Astrocyte (in vitro differentiated cells and primary cell): ENCODE data around the gene DKKL1. TPM values are rescaled to one million over a fixed set of nuclear protein-coding genes. Genes with fewer than 3 reads are reported as not detected.

Experiments
- DNase-seq: peaks from one replicate; pipeline ENCODE4 v3.0.0-alpha.2; 2010; ENCODE audit warnings: low read depth
- FAIRE-seq: peaks from 2 replicates; lab custom pipeline; 2011; peaks lifted over from hg19 to GRCh38; lab: Jason Lieb, UNC
- H2AFZ ChIP-seq: 2 replicates; pipeline ENCODE4 v1.6.0; 2012; ENCODE audit warnings: low read depth, low read length, inconsistent platforms
- H3K27ac ChIP-seq: 2 replicates; pipeline ENCODE4 v1.5.1; 2011; ENCODE audit warnings: low read depth, low read length, inconsistent platforms
- H3K27me3 ChIP-seq: 2 replicates; pipeline ENCODE4 v1.6.0; 2011; ENCODE audit warnings: low read length, inconsistent platforms; ENCODE audit not compliant: insufficient read depth
- H3K36me3 ChIP-seq: 2 replicates; pipeline ENCODE4 v1.5.1; 2011; ENCODE audit warnings: low read length, inconsistent platforms; ENCODE audit not compliant: insufficient read depth
- H3K4me1 ChIP-seq: 2 replicates; pipeline ENCODE4 v1.5.1; 2011; ENCODE audit warnings: low read length, inconsistent platforms; ENCODE audit not compliant: insufficient read depth
- H3K4me2 ChIP-seq: 2 replicates; pipeline ENCODE4 v1.6.0; 2012; ENCODE audit warnings: low read length, inconsistent platforms
- H3K4me3 ChIP-seq: 2 replicates; pipeline ENCODE4 v1.5.1; 2011; ENCODE audit warnings: low read depth, mild to moderate bottlenecking, low read length, inconsistent platforms; ENCODE audit not compliant: insufficient read depth
- H3K79me2 ChIP-seq: 2 replicates; pipeline ENCODE4 v1.6.0; 2012; ENCODE audit warnings: mild to moderate bottlenecking, low read length, inconsistent platforms; ENCODE audit not compliant: insufficient read depth
- H3K9ac ChIP-seq: 2 replicates; pipeline ENCODE4 v1.6.0; 2012; ENCODE audit warnings: mild to moderate bottlenecking, low read length, inconsistent platforms
- H3K9me3 ChIP-seq: 2 replicates; pipeline ENCODE4 v1.5.1; 2012; ENCODE audit warnings: low read depth, mild to moderate bottlenecking, low read length, inconsistent platforms; ENCODE audit not compliant: insufficient read depth
- H4K20me1 ChIP-seq: 2 replicates; pipeline ENCODE4 v1.6.0; 2012; ENCODE audit warnings: low read length, inconsistent platforms; ENCODE audit not compliant: insufficient read depth
- H3K27ac Mint-ChIP-seq: one replicate; pipeline ENCODE4 v1.8.0; 2021; ENCODE audit warnings: mild to moderate bottlenecking, mixed read lengths; ENCODE audit not compliant: unreplicated experiment
- H3K27me3 Mint-ChIP-seq: one replicate; pipeline ENCODE4 v1.8.0; 2021; ENCODE audit warnings: low read depth, mixed read lengths; ENCODE audit not compliant: unreplicated experiment
- H3K36me3 Mint-ChIP-seq: one replicate; pipeline ENCODE4 v1.8.0; 2021; ENCODE audit warnings: low read depth, mixed read lengths; ENCODE audit not compliant: unreplicated experiment
- H3K4me1 Mint-ChIP-seq: one replicate; pipeline ENCODE4 v1.8.0; 2021; ENCODE audit warnings: low read depth, mixed read lengths; ENCODE audit not compliant: unreplicated experiment
- H3K4me3 Mint-ChIP-seq: one replicate; pipeline ENCODE4 v1.8.0; 2021; ENCODE audit warnings: mild to moderate bottlenecking, moderate library complexity, mixed read lengths; ENCODE audit not compliant: unreplicated experiment
- H3K9me3 Mint-ChIP-seq: one replicate; pipeline ENCODE4 v1.8.0; 2021; ENCODE audit warnings: mild to moderate bottlenecking, mixed read lengths; ENCODE audit not compliant: unreplicated experiment
- EZH2 ChIP-seq: IDR thresholded peaks from 2 replicates; pipeline ENCODE4 v1.6.1; 2012; ENCODE audit warnings: mild to moderate bottlenecking, low read length, inconsistent platforms; ENCODE audit not compliant: insufficient read depth
- total RNA-seq: library from RNA; stranded (reverse); gene quantifications from 2 replicates; pipeline ENCODE4 v1.2.1, GENCODE V29; 2021
- TF ChIP-seq, protein P1 (sequence below): IDR thresholded peaks from 2 replicates; pipeline ENCODE4 v1.5.1; 2011; ENCODE audit warnings: low read depth, mild to moderate bottlenecking, inconsistent platforms, low read length, moderate library complexity; ENCODE audit not compliant: insufficient read depth

The DKKL1 gene
- total RNA-seq, 1 donor from 2014 or later: 1.1 TPM

DNA sequence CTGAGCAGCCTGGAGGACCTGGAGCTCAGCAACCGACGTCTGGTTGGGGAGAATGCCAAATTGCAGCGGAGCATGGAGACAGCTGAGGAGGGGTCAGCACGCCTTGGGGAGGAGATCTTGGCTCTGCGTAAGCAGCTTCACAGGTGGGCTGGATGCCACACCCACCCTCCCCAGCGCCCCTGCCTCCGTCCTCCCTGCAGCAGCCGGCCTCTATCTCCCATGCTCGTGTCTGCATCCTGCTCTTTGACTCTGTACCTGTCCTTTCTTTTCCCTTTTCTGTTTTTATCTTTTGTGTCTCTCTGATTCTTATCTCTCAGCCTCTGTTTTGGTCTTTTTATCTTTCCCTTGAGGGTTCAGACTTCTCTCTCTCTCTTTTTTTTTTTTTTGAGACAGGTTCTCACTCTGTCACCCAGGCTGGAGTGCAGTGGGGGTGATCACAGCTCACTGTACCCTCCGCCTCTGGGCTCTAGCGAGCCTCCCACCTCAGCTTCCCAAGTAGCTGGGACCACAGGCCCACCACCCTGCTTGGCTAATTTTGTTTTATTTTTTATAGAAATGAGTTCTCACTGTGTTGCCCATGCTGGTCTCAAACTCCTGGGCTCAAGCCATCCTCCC is 34.4 kb downstream of the DKKL1 start:
- Histone ChIP-seq H3K4me2 (no peak overlapping the region), H2AFZ (no peak overlapping the region), H4K20me1 (no peaks in the 10 kb centered on the region), H3K9me3 (no peaks in the 10 kb centered on the region), H3K79me2 (no peaks in the 10 kb centered on the region), H3K4me1 (no peaks in the 10 kb centered on the region), H3K27ac (no peak overlapping the region), H3K27me3 (no peaks in the 10 kb centered on the region), H3K4me3 (no peak overlapping the region), H3K9ac (no peak overlapping the region), H3K36me3 (no peaks in the 10 kb centered on the region)
- no peak for FAIRE-seq
- Mint-ChIP-seq H3K9me3 (no peaks in the 10 kb centered on the region), H3K27me3 (peaks cover 38% of the 10 kb centered on the region), H3K36me3 (no peaks in the 10 kb centered on the region), H3K4me3 (no peak overlapping the region), H3K4me1 (no peaks in the 10 kb centered on the region), H3K27ac (no peak overlapping the region)
- TF ChIP-seq, protein P1, sequence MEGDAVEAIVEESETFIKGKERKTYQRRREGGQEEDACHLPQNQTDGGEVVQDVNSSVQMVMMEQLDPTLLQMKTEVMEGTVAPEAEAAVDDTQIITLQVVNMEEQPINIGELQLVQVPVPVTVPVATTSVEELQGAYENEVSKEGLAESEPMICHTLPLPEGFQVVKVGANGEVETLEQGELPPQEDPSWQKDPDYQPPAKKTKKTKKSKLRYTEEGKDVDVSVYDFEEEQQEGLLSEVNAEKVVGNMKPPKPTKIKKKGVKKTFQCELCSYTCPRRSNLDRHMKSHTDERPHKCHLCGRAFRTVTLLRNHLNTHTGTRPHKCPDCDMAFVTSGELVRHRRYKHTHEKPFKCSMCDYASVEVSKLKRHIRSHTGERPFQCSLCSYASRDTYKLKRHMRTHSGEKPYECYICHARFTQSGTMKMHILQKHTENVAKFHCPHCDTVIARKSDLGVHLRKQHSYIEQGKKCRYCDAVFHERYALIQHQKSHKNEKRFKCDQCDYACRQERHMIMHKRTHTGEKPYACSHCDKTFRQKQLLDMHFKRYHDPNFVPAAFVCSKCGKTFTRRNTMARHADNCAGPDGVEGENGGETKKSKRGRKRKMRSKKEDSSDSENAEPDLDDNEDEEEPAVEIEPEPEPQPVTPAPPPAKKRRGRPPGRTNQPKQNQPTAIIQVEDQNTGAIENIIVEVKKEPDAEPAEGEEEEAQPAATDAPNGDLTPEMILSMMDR: no peak
- TF ChIP-seq EZH2: no peak
- DNase-seq: no peak

DNA sequence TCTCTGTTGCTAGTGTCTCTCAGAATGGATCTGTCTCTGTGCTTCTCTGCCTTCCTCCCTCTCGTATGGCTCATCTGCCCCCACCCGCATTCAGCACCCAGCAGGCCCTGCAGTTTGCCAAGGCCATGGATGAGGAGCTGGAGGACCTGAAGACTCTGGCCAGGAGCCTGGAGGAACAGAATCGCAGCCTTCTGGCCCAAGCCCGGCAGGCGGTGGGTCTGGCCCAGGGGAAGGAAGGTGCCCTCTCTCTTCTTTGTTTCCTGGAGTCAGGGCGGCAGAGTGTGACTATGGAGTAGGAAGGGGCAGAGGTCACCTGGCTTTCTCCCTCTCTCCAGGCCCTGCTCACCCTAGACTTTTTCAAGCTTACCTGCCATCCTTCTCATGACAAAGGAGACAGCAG is 35.3 kb downstream of the DKKL1 start:
- no peak overlapping the region for H2AFZ ChIP-seq
- no peaks in the 10 kb centered on the region for H3K4me1 ChIP-seq
- H3K9me3 Mint-ChIP-seq: no peaks in the 10 kb centered on the region
- no peak overlapping the region for H3K4me3 Mint-ChIP-seq
- DNase-seq (no peak), FAIRE-seq (no peak)
- H3K4me1 Mint-ChIP-seq: peaks cover 7% of the 10 kb centered on the region
- H3K4me2 ChIP-seq: no peak overlapping the region
- H3K79me2 ChIP-seq: no peaks in the 10 kb centered on the region
- peaks cover 34% of the 10 kb centered on the region for H3K27me3 Mint-ChIP-seq
- TF ChIP-seq, protein P1: no peak
- TF ChIP-seq EZH2: no peak
- no peak overlapping the region for H3K9ac ChIP-seq
- H3K27me3 ChIP-seq: no peaks in the 10 kb centered on the region
- H3K36me3 ChIP-seq: no peaks in the 10 kb centered on the region
- H3K27ac ChIP-seq: no peak overlapping the region
- H3K27ac Mint-ChIP-seq: no peak overlapping the region
- H3K36me3 Mint-ChIP-seq: no peaks in the 10 kb centered on the region
- no peak overlapping the region for H3K4me3 ChIP-seq
- no peaks in the 10 kb centered on the region for H3K9me3 ChIP-seq
- H4K20me1 ChIP-seq: no peaks in the 10 kb centered on the region

DNA sequence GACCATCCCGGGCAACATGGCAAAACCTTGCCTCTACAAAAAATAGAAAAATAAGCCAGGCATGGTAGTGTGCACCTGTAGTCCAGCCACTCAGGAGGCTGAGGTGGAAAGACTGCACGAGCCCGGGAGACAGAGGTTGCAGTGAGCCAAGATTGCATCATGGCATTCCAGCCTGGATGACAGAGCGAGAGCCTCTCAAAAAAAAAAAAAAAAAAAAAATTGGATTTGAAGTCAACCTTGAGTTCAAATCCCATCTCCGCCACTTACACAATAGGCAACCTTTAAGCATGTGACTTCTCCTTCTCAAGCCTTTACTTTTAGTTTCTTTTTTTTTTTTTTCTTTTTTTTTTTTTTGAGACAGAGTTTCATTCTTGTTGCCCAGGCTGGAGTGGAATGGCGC is 36.4 kb downstream of the DKKL1 start:
- Histone ChIP-seq H3K4me2 (no peak overlapping the region), H3K36me3 (no peaks in the 10 kb centered on the region), H3K27me3 (no peaks in the 10 kb centered on the region), H3K4me3 (no peak overlapping the region), H2AFZ (no peak overlapping the region), H3K79me2 (no peaks in the 10 kb centered on the region), H4K20me1 (no peaks in the 10 kb centered on the region), H3K27ac (no peak overlapping the region), H3K9me3 (no peaks in the 10 kb centered on the region), H3K9ac (no peak overlapping the region), H3K4me1 (no peaks in the 10 kb centered on the region)
- no peak for TF ChIP-seq EZH2
- TF ChIP-seq, protein P1: no peak
- Mint-ChIP-seq H3K4me3 (no peak overlapping the region), H3K27ac (no peak overlapping the region), H3K9me3 (no peaks in the 10 kb centered on the region), H3K27me3 (peaks cover 31% of the 10 kb centered on the region), H3K4me1 (peaks cover 7% of the 10 kb centered on the region), H3K36me3 (no peaks in the 10 kb centered on the region)
- DNase-seq (no peak), FAIRE-seq (no peak)
